DND-41 (cell line): Measurements from ENCODE around the gene ADK.

Experiments used
- ATAC-seq: fragments of 200-7000 bp; cut with Tn5 transposase; 3 replicates; pipeline ENCODE4 v1.9.1; 2021; ENCODE audit warnings: low read depth; ENCODE audit not compliant: insufficient read depth
- DNase-seq: peaks from one replicate; pipeline ENCODE4 v3.0.0-alpha.2; 2020
- H2AFZ ChIP-seq: 2 replicates; pipeline ENCODE4 v1.6.0; 2012; ENCODE audit warnings: low read depth, low read length
- H3K27ac ChIP-seq: 2 replicates; pipeline ENCODE4 v1.5.1; 2012; ENCODE audit warnings: low read length, inconsistent platforms
- H3K27me3 ChIP-seq: fragments of 200-600 bp; sonication (generic); 2 replicates; pipeline ENCODE4 v1.6.0; 2012; ENCODE audit warnings: low read length, mild to moderate bottlenecking, inconsistent platforms; ENCODE audit not compliant: insufficient read depth, poor library complexity
- H3K36me3 ChIP-seq: 2 replicates; pipeline ENCODE4 v1.5.1; 2012; ENCODE audit warnings: low read length, inconsistent platforms; ENCODE audit not compliant: insufficient read depth
- H3K4me1 ChIP-seq: 2 replicates; pipeline ENCODE4 v1.5.1; 2012; ENCODE audit warnings: mild to moderate bottlenecking, low read length; ENCODE audit not compliant: insufficient read depth
- H3K4me2 ChIP-seq: 2 replicates; pipeline ENCODE4 v1.6.0; 2012; ENCODE audit warnings: mild to moderate bottlenecking, moderate library complexity, low read length, inconsistent platforms; ENCODE audit not compliant: insufficient read depth
- H3K4me3 ChIP-seq, 2 experiments: fragments of 200-600 bp in 1 of 2; shearing (Covaris generic) in 1 of 2; 2 replicates each; pipeline ENCODE4 v1.5.1; 2012 to 2016; ENCODE audit warnings: inconsistent platforms in 2 of 2, low read length in 2 of 2, mild to moderate bottlenecking in 2 of 2, low read depth in 1 of 2, moderate library complexity in 1 of 2
- H3K79me2 ChIP-seq: 2 replicates; pipeline ENCODE4 v1.6.0; 2012; ENCODE audit warnings: low read length, inconsistent platforms; ENCODE audit not compliant: insufficient read depth
- H3K9ac ChIP-seq: 2 replicates; pipeline ENCODE4 v1.6.0; 2012; ENCODE audit warnings: low read depth, mild to moderate bottlenecking, inconsistent platforms, low read length, moderate library complexity
- H3K9me3 ChIP-seq: 2 replicates; pipeline ENCODE4 v1.5.1; 2012; ENCODE audit warnings: low read length, moderate library complexity, mild to moderate bottlenecking, inconsistent platforms; ENCODE audit not compliant: insufficient read depth, severe bottlenecking
- H4K20me1 ChIP-seq: 2 replicates; pipeline ENCODE4 v1.6.0; 2012; ENCODE audit warnings: low read length; ENCODE audit not compliant: insufficient read depth
- CTCF ChIP-seq: IDR thresholded peaks from 2 replicates; pipeline ENCODE4 v1.5.1; 2012; ENCODE audit warnings: borderline replicate concordance, low read length, moderate library complexity, mild to moderate bottlenecking; ENCODE audit not compliant: poor library complexity, severe bottlenecking; ENCODE audit errors: extremely low read depth
- EZH2 ChIP-seq: IDR thresholded peaks from 3 replicates; pipeline ENCODE4 v1.6.1; 2012; ENCODE audit warnings: borderline replicate concordance, low read depth, mild to moderate bottlenecking, moderate library complexity, low read length, inconsistent platforms; ENCODE audit not compliant: severe bottlenecking

ADK gene

GRCh38 chr10:74328388-74328787 lies 177.4 kb downstream of the ADK start:
- no peaks in the 10 kb centered on the region for H4K20me1 ChIP-seq
- DNase-seq = no peak
- H3K4me3 ChIP-seq = no peak overlapping the region
- ATAC-seq = no peak
- H3K4me2 ChIP-seq = no peak overlapping the region
- no peak overlapping the region for H2AFZ ChIP-seq
- 0 out of 2 replicates have a peak, but pooled peaks cover 3% of the 10 kb centered on the region for H3K36me3 ChIP-seq
- H3K79me2 ChIP-seq = no peaks in the 10 kb centered on the region
- no peak overlapping the region for H3K9ac ChIP-seq
- no peaks in the 10 kb centered on the region for H3K27me3 ChIP-seq
- TF ChIP-seq CTCF = no peak
- TF ChIP-seq EZH2 = no peak
- H3K4me1 ChIP-seq = no peaks in the 10 kb centered on the region
- no peak overlapping the region for H3K27ac ChIP-seq
- H3K9me3 ChIP-seq = no peaks in the 10 kb centered on the region

- Histone ChIP-seq H3K79me2 (no peaks in the 10 kb centered on the region), H3K27me3 (no peaks in the 10 kb centered on the region), H3K36me3 (0 out of 2 replicates have a peak, but pooled peaks cover 3% of the 10 kb centered on the region), H4K20me1 (no peaks in the 10 kb centered on the region), H2AFZ (no peak overlapping the region), H3K4me1 (no peaks in the 10 kb centered on the region), H3K4me2 (no peak overlapping the region), H3K27ac (no peak overlapping the region), H3K9ac (no peak overlapping the region), H3K4me3 (no peak overlapping the region), H3K9me3 (no peaks in the 10 kb centered on the region)
- no peak for ATAC-seq
- DNase-seq = no peak
- TF ChIP-seq CTCF (no peak), EZH2 (no peak)
Observed at GRCh38 chr10:74329873-74330272, 178.9 kb downstream of the ADK start.

GRCh38 chr10:74330646-74331045 lies 179.6 kb downstream of the ADK start:
- no peak overlapping the region for H3K4me2 ChIP-seq
- H3K4me3 ChIP-seq = no peak overlapping the region
- no peak for TF ChIP-seq CTCF
- TF ChIP-seq EZH2 = no peak
- no peaks in the 10 kb centered on the region for H3K79me2 ChIP-seq
- DNase-seq = no peak
- no peaks in the 10 kb centered on the region for H3K27me3 ChIP-seq
- H3K27ac ChIP-seq = no peak overlapping the region
- no peak for ATAC-seq
- no peaks in the 10 kb centered on the region for H4K20me1 ChIP-seq
- no peaks in the 10 kb centered on the region for H3K9me3 ChIP-seq
- H3K9ac ChIP-seq = no peak overlapping the region
- H3K36me3 ChIP-seq = 0 out of 2 replicates have a peak, but pooled peaks cover 3% of the 10 kb centered on the region
- H3K4me1 ChIP-seq = no peaks in the 10 kb centered on the region
- no peak overlapping the region for H2AFZ ChIP-seq

GRCh38 chr10:74332398-74332797 lies 181.4 kb downstream of the ADK start:
- Histone ChIP-seq H3K27me3 (no peaks in the 10 kb centered on the region), H3K4me1 (no peaks in the 10 kb centered on the region), H3K4me3 (no peak overlapping the region), H3K36me3 (0 out of 2 replicates have a peak, but pooled peaks cover 3% of the 10 kb centered on the region), H2AFZ (no peak overlapping the region), H3K9me3 (no peaks in the 10 kb centered on the region), H3K27ac (no peak overlapping the region), H3K4me2 (no peak overlapping the region), H4K20me1 (no peaks in the 10 kb centered on the region), H3K9ac (no peak overlapping the region), H3K79me2 (0 out of 2 replicates have a peak, but pooled peaks cover 1% of the 10 kb centered on the region)
- TF ChIP-seq EZH2 (no peak), CTCF (no peak)
- DNase-seq = no peak
- no peak for ATAC-seq
